Activated naive CD4-positive, alpha-beta T cell treated with anti-CD3 and anti-CD28 coated beads, Interleukin-2, amount 50 U/mL, for 16 hours (primary cell): Measurements from ENCODE around the gene CALR3.
"Not testable (repeated sequence)": the region's sequence is repeated elsewhere in the genome, so short reads cannot be mapped to it uniquely, and the experiment has no call there.

ENCODE experiments used
- DNase-seq: peaks from one replicate; pipeline ENCODE4 v3.0.0-alpha.2; 2020

The CALR3 gene

DNA sequence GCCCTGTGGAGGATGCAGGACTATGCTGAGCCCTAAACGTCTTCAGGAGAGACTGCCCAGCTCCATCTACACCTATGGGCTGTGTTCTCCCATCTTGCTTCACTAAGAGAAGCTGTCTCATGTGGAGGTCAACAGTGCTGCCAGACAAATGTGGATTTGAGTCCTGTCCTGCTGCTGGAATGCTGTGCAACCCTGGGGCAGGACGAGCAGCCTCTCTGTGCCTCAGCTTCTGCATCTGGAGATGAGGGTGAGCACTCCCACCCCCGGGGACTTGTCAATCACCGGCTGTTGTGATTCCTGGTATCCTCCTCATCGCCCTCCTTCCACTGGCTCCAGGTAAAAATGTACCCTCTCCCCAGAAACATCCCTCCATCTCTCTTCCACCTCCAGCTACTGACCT lies 40.5 kb downstream of the CALR3 start:
- no peak for DNase-seq

GRCh38 chr19:16454351-16454918 lies 41.5 kb downstream of the CALR3 start:
- no peak for DNase-seq

DNA sequence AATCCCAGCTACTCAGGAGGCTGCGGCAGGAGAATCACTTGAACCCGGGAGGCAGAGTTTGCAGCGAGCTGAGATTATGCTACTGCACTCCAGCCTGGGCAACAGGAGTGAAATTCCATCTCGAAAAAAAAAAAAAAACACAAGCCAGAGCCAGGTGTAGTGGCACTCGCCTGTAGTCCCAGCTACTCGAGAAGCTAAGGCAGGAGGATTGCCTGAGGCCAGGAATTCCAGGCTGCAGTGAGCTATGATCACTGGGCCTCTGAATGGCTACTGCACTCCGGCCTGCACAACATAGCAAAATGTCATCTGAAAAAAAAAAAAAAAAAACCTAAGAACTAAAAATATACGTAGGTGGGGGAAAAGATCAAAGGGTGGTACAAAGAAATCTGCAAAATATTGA lies 43.6 kb downstream of the CALR3 start:
- no peak for DNase-seq

- no peak for DNase-seq
Observed at GRCh38 chr19:16449330-16449961, 46.5 kb downstream of the CALR3 start.

DNA sequence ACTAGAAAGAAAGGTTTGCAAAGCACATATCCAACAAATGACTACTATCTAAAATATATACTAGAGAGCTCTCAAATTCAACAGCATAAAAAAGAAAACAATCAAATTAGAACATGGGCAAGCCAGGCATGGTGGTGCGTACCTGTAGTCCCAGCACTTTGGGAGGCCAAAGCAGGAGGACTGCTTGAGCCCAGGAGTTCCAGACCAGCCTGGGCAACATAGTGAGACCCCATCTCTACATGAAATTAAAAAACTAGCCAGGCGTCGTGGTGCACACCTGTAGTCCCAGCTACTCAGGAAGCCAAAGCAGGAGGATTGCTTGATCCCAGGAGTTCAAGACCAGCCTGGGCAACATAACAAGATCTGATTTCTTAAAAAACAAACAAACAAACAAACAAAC lies 47.1 kb downstream of the CALR3 start:
- DNase-seq, result not testable (repeated sequence)

GRCh38 chr19:16446724-16447368 lies 49.1 kb downstream of the CALR3 start:
- no peak for DNase-seq

DNA sequence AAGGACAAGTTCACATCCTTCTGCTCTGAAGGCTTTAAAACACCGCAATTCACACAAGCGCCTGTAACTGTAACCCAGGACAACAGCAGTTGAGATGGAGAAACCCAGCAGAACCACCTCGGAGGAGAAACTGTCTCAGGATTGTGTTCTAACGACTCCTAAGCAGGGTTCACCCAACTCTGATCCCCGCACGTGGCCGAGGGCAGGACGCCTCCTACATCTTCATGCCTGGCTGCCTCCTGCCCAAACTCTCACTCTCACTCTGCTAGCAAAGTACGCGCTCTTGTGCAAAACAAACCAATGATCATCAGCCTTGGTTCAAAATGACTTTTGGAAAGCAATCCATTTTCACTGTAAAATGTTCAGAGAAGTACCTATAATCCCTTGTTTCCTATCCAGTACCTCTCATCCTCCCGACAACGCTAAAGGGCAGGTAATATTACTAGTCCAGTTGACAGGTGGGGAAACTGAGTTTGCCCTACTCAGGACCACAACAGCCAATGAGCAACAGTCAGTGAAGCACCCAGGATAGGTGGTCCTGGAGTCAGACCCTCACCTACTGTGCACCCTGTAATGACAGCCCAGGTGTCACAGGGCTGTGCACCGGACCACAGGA lies 49.8 kb downstream of the CALR3 start:
- DNase-seq, result no peak

DNA sequence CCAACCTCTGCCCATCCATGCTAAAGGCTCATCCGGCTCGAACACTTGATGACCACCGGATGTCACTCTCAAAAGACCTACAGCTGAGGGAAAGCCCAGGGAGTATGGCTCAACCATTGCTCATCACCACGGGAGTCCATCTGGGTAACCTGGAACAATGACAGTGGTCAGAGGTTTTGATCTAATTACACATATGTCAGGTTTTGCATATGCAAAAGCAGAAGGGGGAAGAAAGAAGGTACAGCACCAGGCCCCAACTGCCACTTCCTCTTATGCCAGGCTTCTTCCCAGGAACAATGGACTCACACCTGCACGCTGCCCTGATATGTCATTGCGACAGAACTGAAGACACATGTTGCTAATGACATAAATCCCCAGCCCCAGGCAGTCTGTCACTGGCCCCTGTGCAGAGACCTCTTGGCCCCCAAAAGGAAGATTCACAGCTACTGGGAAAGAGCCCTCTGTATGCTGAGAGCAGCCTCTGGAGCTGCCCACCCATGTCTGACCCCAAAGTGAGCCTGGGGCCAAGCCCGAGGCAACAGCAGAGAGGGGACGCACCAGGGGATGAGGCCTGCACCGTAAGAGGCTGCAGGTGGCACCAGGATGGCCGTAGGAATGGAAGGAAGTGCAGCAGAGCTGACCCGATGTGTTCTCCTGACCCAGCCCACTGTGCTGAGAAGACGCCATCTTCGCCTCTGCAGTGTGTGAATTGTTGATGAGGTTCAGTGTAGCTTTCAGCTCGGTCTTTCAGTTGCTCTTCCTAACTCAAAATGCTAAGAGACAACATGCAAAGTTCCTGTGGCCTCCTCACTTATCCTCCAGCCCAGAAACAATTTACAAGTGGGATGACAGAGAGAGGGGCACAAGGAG lies 50.5 kb downstream of the CALR3 start:
- no peak for DNase-seq

DNA sequence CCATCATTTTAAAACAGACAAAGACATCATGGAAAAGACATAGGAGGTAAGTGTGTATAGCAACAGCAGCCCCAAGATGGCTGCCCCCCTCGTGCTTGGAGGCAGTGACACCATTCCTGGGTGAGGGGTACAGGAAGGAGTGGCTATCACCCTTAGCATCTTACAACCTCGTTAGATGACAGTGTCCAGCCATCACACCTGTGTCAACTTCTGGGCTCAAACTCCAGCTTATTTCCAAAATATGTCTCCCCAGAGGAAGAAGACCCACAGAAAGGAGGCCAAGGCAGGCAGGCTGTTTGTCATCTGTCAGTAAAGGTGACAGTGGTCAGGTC lies 51.7 kb downstream of the CALR3 start:
- DNase-seq, result no peak

- DNase-seq, result no peak
Observed at GRCh38 chr19:16442386-16443276, 53.3 kb downstream of the CALR3 start.

DNA sequence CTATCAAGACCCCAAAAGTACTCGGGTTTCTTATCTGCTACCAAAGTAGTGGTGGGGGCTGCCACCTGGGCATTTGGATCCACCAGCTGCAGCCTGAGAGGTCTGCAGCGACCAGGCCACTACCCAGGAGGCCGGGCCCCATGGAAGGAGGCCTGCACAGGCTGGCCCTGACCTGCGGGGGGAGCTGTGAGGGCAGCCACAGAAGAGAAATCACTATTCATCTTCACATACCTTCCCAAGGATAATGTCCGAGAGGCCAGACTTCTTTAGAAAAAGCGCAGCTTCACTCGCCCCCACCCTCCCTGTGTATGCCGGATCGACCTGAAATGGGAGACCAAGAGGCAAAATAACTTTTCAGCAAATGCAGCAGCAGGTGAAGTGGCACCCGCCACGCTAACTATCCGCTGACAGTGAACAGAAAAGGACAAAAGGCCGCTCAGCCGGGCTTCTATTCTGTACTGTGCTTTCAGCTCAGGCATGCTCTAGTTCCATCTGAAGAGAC lies 54.3 kb downstream of the CALR3 start:
- DNase-seq, result no peak

DNA sequence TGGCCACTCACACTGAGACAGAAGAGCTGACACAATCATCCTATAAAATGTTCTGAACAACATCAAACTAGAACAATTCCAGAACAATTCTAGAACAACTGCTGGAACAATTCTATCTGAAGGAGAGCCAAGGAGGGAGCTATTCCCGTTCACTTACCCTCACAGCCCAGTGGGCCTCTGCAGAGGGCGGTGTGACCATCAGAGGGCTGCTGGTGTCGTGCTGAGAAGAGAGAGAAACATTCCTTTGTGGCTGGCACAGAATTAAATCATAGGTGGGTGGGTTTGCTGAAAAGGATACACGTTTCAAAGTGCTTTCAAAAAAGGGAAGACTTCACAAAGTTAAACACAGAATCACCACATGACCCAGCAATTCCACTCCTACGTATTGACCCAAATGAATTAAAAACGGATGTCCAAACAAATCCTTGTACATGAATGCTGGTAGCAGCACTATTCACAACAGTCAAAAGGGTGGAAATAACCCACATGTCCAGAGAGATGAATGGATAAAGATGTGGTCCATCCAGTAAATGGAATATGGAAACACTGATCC lies 59.1 kb downstream of the CALR3 start:
- DNase-seq, result no peak

GRCh38 chr19:16435999-16436650 lies 59.8 kb downstream of the CALR3 start:
- no peak for DNase-seq

DNA sequence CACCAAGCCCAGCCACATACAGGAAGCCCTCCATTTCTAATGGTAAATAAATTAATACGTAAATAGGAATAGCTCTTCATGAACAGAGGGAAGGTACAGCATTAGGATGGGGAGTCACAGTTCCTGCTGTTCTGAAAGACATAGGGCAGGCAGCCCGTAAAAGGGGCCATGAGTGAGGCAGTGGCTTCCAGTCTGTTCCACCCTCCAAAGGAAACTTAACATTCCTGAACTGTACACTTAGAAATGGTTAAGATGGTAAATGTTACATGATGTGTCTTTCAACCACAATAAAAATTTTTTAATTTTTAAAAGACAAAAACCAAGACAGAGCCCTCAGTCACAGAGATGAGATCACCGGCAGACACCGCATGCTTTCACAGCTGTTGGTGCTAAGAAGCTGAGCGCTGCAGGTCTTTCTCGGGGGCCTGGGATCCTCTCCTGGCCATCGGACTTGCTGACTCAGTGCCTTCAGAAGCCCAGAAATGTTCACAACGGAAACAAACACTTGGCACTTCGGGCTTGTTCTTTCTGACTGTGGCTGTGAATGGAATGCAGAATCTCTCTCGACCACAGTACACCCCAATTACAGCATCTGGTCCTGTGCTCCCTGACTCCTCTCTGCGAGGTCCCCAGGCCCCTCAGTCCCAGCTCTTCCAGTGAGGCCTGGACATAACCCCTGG lies 60.6 kb downstream of the CALR3 start:
- DNase-seq, result no peak

GRCh38 chr19:16433986-16434385 lies 62.0 kb downstream of the CALR3 start:
- no peak for DNase-seq

- DNase-seq, result no peak
Observed at GRCh38 chr19:16429759-16430091, 66.2 kb downstream of the CALR3 start.

DNA sequence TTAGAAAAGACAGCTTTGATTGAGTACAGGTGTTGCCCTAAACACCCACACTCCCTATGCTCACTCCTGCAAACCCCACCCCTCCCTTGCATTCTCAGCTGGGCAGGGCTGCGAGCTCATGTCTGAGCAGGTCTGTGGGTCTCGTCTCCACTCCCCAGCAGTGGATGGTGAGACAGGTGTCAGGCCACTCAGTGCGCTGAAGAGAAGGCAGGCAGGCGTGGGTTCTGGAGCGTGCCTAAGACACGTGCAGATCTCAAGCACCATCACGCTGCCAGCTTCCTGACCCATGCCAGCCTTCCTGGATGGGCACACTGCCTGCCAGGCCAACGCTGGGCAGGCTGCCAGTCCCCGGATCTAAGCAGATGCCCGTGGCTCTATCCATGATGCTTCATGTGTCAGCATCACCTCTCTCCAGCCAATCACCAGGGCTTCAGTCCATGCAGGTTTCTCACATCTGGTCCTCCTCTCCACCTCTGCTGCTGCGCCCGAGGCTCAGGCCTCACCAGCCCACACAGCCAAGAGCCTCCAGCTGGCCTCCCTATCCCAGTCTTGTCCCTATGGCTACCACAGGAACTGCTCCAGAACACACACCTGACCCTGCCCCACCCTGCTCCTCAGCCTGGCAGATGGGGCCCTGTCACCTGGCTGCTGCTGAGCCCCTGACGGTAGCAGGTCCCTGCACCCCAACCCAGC lies 66.8 kb downstream of the CALR3 start:
- DNase-seq, result no peak
